ENCODE data around the gene SLC49A3.

- no peak for TF ChIP-seq CTCF (IDR thresholded peaks at IDR 0.05)
- no peak for TF ChIP-seq POLR2A (IDR thresholded peaks at IDR 0.05)
These were observed 28.8 kb upstream of the SLC49A3 start for GRCh38 chr4:717601-718320.
